ENCODE data around the gene PA2G4.
"Not testable (repeated sequence)": the region's sequence is repeated elsewhere in the genome, so short reads cannot be mapped to it uniquely, and the experiment has no call there.

The PA2G4 gene

GRCh38 chr12:56151672-56152131 is 47.3 kb downstream of the PA2G4 start:
- DNase-seq (ENCODE audit: insufficient read length, low spot score) (no peak), FAIRE-seq (no peak)

- FAIRE-seq = peak; percentile 88
- DNase-seq (ENCODE audit: insufficient read length, low spot score) = peak; percentile 87
These were observed 47.9 kb downstream of the PA2G4 start, which contains the start of gene MYL6B for GRCh38 chr12:56152132-56152755. TSS of gene MYL6B (plus strand) at chr12:56152587. CDS start at chr12:56153919, 1,332 bp downstream.

DNA sequence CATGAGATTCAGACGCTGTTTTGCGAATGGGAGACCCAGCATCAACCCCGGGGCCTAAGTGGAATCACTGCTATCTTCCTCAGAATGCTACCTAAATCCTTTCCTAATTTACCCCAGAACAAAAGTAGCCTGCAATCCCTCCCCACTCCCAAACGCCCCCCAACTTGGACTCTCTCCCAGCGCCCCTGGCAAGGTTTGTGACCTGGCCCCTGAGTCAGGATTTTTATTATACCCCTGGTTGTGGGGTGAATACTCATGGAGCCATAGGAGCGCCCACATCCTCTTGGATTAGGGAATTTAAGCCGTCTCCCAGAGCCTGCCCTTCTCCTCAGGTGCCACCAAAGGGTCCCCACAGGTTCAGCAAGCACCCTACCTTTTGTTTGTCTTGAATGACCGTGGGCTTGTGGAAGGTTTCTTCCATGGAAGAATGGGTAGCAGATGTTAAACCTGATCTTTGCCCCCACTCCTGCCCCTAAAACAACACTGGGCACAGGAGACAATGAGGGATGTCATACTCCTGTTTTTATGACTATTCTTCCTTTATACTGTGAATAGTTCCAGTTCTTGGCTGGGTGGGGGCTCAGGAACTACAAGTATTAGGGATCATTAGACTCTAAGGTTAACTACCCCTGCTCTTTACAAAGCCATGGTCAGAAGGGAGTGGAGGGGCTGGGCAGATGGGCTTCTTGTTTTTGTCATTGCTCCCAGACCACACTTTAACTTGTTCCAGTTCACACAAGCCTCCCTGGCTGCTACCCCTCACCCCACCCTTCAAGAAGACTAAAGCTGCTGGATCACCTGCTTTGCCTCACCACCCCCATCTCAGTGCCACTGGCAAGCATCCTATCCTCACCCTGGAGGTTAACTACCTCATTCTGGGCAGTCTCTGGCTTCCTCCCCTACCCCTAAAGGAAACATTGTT is 48.7 kb downstream of the PA2G4 start:
- DNase-seq (ENCODE audit: insufficient read length, low spot score) = no peak
- no peak for FAIRE-seq

- DNase-seq (ENCODE audit: insufficient read length, low spot score) (no peak), FAIRE-seq (no peak)
These were observed 49.3 kb downstream of the PA2G4 start for GRCh38 chr12:56153678-56154065.

GRCh38 chr12:56154246-56154771 is 50.0 kb downstream of the PA2G4 start:
- FAIRE-seq (no peak), DNase-seq (ENCODE audit: insufficient read length, low spot score) (no peak)

DNA sequence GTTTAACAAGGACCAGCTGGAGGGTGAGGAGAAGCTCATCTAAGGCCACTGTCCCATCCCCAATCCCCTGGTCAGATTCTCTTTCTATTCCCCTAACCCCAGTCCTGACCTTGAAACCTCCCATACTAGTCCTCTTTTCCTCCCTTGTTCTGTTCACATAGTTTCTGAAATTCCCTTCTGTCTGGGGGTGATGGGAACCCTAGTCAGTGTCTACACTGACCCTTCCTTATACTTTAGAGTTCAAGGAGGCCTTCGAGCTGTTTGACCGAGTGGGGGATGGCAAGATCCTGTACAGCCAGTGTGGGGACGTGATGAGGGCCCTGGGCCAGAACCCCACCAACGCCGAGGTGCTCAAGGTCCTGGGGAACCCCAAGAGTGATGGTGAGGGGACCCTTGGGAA is 50.5 kb downstream of the PA2G4 start:
- DNase-seq (ENCODE audit: insufficient read length, low spot score) (no peak), FAIRE-seq (no peak)

GRCh38 chr12:56155256-56155845 is 51.0 kb downstream of the PA2G4 start:
- FAIRE-seq = no peak
- DNase-seq (ENCODE audit: insufficient read length, low spot score) = no peak

GRCh38 chr12:56156464-56157200 is 52.3 kb downstream of the PA2G4 start:
- not testable (repeated sequence) for FAIRE-seq; DNase-seq (ENCODE audit: insufficient read length, low spot score)

- no peak for FAIRE-seq
- peak; percentile 74 for DNase-seq (ENCODE audit: insufficient read length, low spot score)
These were observed 53.1 kb downstream of the PA2G4 start for GRCh38 chr12:56157201-56158028.

DNA sequence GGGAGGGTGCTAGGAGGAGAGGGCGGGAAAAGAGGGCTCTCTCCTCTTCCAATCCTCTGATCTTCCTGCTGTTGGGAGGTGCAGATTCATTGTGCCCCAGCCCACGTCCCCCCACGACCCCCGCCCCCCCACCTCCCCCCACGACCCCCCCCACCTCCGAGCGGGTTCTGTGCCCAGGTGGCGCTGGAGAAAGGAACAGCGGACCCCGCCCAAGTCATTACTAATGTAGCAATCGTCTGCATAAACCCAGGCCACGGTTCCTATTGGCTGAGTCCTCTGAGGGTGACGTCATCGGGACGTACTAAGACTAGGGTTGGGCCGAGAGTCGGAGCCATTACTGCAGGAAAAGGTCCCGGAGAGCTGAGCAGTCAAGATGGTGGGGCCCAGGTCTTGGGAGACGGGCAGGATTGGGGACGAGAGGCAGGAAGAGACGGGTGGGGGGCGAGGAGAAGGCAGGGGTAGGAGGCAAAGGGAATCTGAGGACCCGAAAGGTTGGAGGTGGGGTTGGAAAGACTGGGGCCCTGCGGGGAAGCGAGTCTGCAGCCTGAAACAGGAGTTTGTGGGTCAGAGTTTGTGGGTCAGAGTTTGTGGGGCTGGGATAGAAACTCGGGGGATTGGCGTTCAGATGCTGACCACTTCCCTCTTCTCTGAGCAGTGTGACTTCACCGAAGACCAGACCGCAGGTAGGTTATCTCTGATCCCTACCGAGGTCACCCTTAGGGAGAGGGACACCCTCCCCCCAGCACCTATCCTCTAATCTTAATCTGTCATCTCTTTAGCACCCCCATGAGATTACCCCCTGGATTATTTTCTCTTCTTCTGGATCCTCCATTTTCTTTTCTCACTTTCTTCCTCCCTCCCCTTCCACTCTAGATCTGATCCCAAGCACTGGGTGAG is 53.9 kb downstream of the PA2G4 start, which contains the start of gene MYL6:
Gene MYL6 (plus strand): TSS at position 331 of the 897 bp plus-strand sequence. CDS start 43 bp downstream, at position 374.
- FAIRE-seq = peak; percentile 48

DNA sequence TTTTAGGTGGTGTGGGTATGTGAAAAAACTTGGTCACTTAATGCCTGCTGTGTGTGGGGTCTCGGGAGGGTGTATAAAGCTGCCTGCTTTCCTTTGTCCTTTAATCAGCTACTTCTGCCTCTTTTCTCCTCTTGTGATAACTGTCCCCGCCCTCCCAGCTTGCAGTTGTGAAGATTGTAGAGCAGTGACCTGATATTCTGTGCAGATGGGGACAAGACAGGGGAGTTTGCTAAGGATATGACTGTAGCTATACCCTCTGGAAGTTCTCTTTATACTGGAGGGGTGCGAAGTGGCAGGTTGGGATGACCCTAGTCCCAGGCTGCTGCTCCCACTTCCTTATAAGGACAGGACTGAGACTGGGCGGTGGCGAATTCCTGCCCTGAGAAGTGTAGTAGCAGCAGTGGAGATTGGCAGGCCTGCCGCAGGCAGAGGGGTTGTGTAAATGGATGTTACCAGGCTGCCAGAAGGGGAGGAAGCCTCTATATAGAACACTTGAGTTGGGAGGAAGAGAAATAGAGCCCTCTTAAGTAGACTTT is 54.6 kb downstream of the PA2G4 start:
- FAIRE-seq (no peak), DNase-seq (ENCODE audit: insufficient read length, low spot score) (peak; percentile 45)

More for the DNA sequence above, 53.9 kb downstream of the PA2G4 start, which contains the start of gene MYL6:
- peak; percentile 95 for DNase-seq (ENCODE audit: insufficient read length, low spot score)

DNA sequence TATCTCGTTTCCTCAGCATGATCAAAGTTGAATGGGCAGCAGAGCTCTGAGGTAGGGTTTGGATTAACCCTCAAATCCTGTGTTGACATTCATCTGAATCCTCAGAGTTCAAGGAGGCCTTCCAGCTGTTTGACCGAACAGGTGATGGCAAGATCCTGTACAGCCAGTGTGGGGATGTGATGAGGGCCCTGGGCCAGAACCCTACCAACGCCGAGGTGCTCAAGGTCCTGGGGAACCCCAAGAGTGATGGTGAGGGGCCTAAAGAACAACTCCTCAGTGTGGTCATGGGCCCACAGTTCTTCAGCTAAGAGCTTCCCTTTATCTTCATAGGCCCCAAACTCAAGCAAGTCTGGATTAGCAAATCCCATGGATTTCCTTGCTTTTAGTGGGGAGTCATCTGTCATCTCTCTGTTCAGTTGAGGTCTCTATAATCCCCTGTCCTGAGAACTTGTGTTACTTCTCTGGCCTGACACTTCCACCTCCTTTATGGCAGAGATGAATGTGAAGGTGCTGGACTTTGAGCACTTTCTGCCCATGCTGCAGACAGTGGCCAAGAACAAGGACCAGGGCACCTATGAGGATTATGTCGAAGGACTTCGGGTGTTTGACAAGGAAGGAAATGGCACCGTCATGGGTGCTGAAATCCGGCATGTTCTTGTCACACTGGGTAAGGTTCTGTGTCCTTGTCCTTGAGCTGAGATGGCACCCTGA is 55.3 kb downstream of the PA2G4 start:
- DNase-seq (ENCODE audit: insufficient read length, low spot score) (no peak), FAIRE-seq (no peak)

DNA sequence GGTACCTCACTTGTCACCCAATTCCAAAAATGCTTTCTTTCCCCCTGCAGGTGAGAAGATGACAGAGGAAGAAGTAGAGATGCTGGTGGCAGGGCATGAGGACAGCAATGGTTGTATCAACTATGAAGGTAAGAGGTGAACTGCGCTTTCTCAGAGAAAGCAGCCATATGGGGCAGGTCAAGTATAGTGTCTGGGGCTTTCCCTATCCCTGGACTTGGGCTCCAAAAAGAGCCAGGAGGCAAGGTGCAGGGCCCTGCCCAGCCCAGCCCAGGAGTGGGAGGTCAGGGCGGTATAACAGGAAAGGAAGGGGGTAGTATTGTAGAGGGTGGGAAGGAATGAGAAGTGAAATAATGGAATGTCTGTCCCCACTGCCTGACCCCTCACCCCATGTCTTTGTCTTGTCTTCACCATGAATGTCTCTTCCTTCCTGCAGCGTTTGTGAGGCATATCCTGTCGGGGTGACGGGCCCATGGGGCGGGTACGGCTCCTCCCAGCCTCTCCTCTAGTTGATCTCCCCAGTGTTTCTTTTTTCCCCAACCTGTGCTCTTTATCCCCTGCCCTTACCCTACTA is 55.9 kb downstream of the PA2G4 start:
- DNase-seq (ENCODE audit: insufficient read length, low spot score) (no peak), FAIRE-seq (no peak)

DNA sequence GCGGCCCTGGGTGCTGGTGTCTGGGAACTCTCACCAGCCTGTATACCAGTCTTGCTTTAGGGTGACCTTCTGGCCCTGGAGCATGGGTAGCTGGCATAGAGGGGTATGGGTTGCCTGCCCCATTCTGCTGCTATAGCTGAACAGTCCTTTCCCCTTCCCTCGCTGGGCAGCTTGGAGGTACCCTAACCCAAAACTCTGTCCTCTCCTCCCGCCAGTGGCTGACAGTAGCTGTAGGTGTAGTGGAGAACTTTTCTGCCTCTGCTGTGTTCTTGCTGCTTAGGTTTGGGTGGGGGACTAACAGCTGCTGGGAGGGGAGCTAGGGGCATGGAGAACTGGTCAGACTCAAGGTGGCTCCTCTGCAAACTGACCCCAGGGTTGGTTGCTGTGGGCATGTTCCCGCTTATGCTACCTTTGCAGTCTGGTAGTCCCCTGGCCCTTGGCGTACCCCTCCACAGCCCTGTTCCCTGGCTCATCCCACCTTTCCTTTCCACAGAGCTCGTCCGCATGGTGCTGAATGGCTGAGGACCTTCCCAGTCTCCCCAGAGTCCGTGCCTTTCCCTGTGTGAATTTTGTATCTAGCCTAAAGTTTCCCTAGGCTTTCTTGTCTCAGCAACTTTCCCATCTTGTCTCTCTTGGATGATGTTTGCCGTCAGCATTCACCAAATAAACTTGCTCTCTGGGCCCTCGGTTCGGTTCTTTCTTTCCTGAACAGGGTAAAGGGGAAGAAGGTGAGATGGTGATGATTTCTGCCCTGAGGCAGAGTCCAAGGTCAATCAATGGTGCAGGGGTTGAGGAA is 56.7 kb downstream of the PA2G4 start:
- DNase-seq (ENCODE audit: insufficient read length, low spot score) (no peak), FAIRE-seq (no peak)

DNA sequence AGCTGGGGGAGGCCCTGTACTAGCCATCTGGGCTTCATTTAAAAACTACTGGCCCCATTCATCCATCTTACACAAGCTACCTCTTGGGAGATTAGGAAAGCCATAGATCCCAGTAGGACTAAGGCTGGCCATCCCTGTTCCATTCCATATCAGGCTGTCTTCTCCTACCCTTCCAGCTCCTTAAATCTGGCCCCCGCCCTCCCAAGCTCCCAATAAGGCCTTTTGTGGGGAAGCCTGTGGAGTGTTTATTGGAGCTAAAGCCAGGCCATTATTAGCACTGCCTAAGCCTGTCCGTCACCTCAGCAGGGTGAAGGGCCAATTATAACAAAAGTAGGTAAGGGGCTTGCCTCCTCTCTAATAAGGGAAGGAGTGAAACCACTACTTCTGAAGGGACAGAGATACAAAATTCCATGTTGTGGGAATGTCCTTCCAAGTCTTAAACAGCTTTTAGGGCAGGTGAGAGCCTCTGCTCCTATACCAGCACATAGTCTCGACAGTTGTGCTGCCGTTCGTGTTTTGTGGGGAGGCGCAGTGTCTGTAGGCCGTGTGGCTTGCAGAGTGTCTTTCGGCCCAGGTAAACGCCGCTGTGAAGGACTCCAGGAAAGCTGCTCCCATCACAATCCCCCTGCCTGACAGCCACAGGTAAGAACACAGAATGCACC is 57.5 kb downstream of the PA2G4 start:
- DNase-seq (ENCODE audit: insufficient read length, low spot score) (no peak), FAIRE-seq (no peak)

Measured in HTR-8/SVneo (cell line).